OCI-LY3 (cell line): ENCODE data around the gene CDR2.

ENCODE experiments used
- H2AFZ ChIP-seq: fragments of 200-600, 300-600 bp; shearing (Covaris generic); 2 replicates; pipeline ENCODE4 v1.6.0; 2014; ENCODE audit warnings: antibody characterized with exemption, low read depth, low read length
- H3K27ac ChIP-seq: fragments of 200-600, 300-600 bp; sonication (generic); 2 replicates; pipeline ENCODE4 v1.5.1; 2014; ENCODE audit warnings: mild to moderate bottlenecking, low read length, moderate library complexity, mixed read lengths
- H3K27me3 ChIP-seq: fragments of 200-600, 300-600 bp; sonication (generic); 2 replicates; pipeline ENCODE4 v1.6.1; 2014; ENCODE audit warnings: low read depth, low read length, mixed read lengths
- H3K36me3 ChIP-seq: fragments of 200-600, 300-600 bp; sonication (generic); replicated peaks from 2 replicates; pipeline ENCODE3; 2014; ENCODE audit warnings: low read depth, low read length, mixed read lengths
- H3K4me1 ChIP-seq: fragments of 300-600, 200-600 bp; sonication (generic); 2 replicates; pipeline ENCODE4 v1.6.1; 2014; ENCODE audit warnings: low read length, mixed read lengths
- H3K4me2 ChIP-seq: fragments of 200-600, 300-600 bp; sonication (generic); 2 replicates; pipeline ENCODE4 v1.6.1; 2014; ENCODE audit warnings: low read length, mixed read lengths
- H3K4me3 ChIP-seq: fragments of 300-600, 200-600 bp; sonication (generic); 2 replicates; pipeline ENCODE4 v1.5.1; 2014; ENCODE audit warnings: antibody characterized with exemption, mild to moderate bottlenecking, low read length, moderate library complexity
- H3K79me2 ChIP-seq: fragments of 300-600, 200-600 bp; shearing (Covaris generic); 2 replicates; pipeline ENCODE4 v1.6.1; 2014; ENCODE audit warnings: mild to moderate bottlenecking, low read length, mixed read lengths
- H3K9ac ChIP-seq: fragments of 300-600, 200-600 bp; shearing (Covaris generic); 2 replicates; pipeline ENCODE4 v1.6.0; 2014; ENCODE audit warnings: mild to moderate bottlenecking, low read length, moderate library complexity
- H3K9me3 ChIP-seq: fragments of 200-600, 300-600 bp; shearing (Covaris generic); 2 replicates; pipeline ENCODE4 v1.6.1; 2014; ENCODE audit warnings: low read length, mixed read lengths; ENCODE audit not compliant: insufficient read depth
- H4K20me1 ChIP-seq: fragments of 200-600, 300-600 bp; sonication (generic); 2 replicates; pipeline ENCODE4 v1.6.1; 2016; ENCODE audit warnings: low read length, mixed read lengths; ENCODE audit not compliant: insufficient read depth
- CTCF ChIP-seq: fragments of 200-600, 300-600 bp; sonication (generic); IDR thresholded peaks from 2 replicates; pipeline ENCODE4 v1.5.1; 2014; ENCODE audit warnings: antibody characterized with exemption, low read length, low read depth
- EZH2phosphoT487 ChIP-seq: fragments of 200-600 bp; shearing (Covaris generic); IDR thresholded peaks from 2 replicates; pipeline ENCODE4 v1.6.1; 2018; ENCODE audit warnings: antibody characterized with exemption, mixed run types, low read depth

The CDR2 gene

GRCh38 chr16:22340945-22341344, 33.5 kb downstream of the CDR2 start:
- no peaks in the 10 kb centered on the region; the same call in 1 of the 2 replicates for H4K20me1 ChIP-seq
- H3K4me1 ChIP-seq = no peaks in the 10 kb centered on the region
- no peak overlapping the region for H3K27ac ChIP-seq
- TF ChIP-seq EZH2phosphoT487 (no peak), CTCF (no peak)
- H3K9ac ChIP-seq = no peak overlapping the region
- H3K4me2 ChIP-seq = no peak overlapping the region
- H3K79me2 ChIP-seq = no peaks in the 10 kb centered on the region
- peaks cover 19% of the 10 kb centered on the region; the same call in 1 of the 2 replicates for H3K9me3 ChIP-seq
- peaks cover 44% of the 10 kb centered on the region for H3K36me3 ChIP-seq
- H3K27me3 ChIP-seq = no peaks in the 10 kb centered on the region
- no peak overlapping the region for H2AFZ ChIP-seq
- H3K4me3 ChIP-seq = no peak overlapping the region

GRCh38 chr16:22337849-22338635, 36.4 kb downstream of the CDR2 start:
- H3K4me1 ChIP-seq = no peaks in the 10 kb centered on the region
- no peak overlapping the region for H3K9ac ChIP-seq
- no peaks in the 10 kb centered on the region for H4K20me1 ChIP-seq
- no peaks in the 10 kb centered on the region for H3K79me2 ChIP-seq
- H3K27ac ChIP-seq = no peak overlapping the region
- no peaks in the 10 kb centered on the region for H3K27me3 ChIP-seq
- peaks cover 22% of the 10 kb centered on the region; the same call in 1 of the 2 replicates for H3K9me3 ChIP-seq
- H3K36me3 ChIP-seq = peaks cover 70% of the 10 kb centered on the region
- no peak overlapping the region for H3K4me3 ChIP-seq
- no peak for TF ChIP-seq CTCF
- TF ChIP-seq EZH2phosphoT487 = no peak
- no peak overlapping the region for H3K4me2 ChIP-seq
- H2AFZ ChIP-seq = no peak overlapping the region

GRCh38 chr16:22337045-22337444, 37.4 kb downstream of the CDR2 start:
- Histone ChIP-seq H3K4me2 (no peak overlapping the region), H2AFZ (no peak overlapping the region), H3K79me2 (no peaks in the 10 kb centered on the region), H3K27ac (no peak overlapping the region), H4K20me1 (no peaks in the 10 kb centered on the region), H3K9me3 (peaks cover 22% of the 10 kb centered on the region; the same call in 1 of the 2 replicates), H3K36me3 (peaks cover 69% of the 10 kb centered on the region), H3K9ac (no peak overlapping the region), H3K4me3 (no peak overlapping the region), H3K4me1 (no peaks in the 10 kb centered on the region), H3K27me3 (no peaks in the 10 kb centered on the region)
- no peak for TF ChIP-seq EZH2phosphoT487
- no peak for TF ChIP-seq CTCF

DNA sequence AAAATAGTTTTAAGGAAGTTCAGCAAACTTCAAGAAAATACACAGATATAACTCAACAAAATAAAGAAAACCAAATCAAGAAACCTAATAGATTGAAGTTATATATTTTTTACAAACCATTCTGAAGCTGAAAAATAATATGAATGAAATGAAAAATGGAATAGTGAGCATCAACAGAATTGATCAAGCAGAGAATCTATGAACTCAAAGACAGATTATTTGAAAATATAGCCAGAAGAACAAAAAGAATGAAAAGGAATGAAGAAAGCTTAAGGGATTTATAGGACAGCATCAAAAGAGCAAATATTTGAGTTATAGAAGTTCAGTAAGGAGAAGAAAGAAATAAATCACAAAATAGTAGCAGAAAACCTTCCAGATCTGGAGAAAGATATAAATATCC, 37.8 kb downstream of the CDR2 start:
- H3K27ac ChIP-seq = no peak overlapping the region
- no peak overlapping the region for H3K9ac ChIP-seq
- peaks cover 22% of the 10 kb centered on the region; the same call in 1 of the 2 replicates for H3K9me3 ChIP-seq
- no peaks in the 10 kb centered on the region for H4K20me1 ChIP-seq
- no peak overlapping the region for H3K4me2 ChIP-seq
- TF ChIP-seq CTCF (no peak), EZH2phosphoT487 (no peak)
- H3K27me3 ChIP-seq = no peaks in the 10 kb centered on the region
- no peaks in the 10 kb centered on the region for H3K4me1 ChIP-seq
- H2AFZ ChIP-seq = no peak overlapping the region
- no peaks in the 10 kb centered on the region for H3K79me2 ChIP-seq
- H3K36me3 ChIP-seq = peaks cover 74% of the 10 kb centered on the region
- H3K4me3 ChIP-seq = no peak overlapping the region
